Activated CD4-positive, alpha-beta T cell treated with anti-CD3 and anti-CD28 coated beads for 24 hours (primary cell): Measurements from ENCODE around the gene PLEKHH1.

Experiments used
- DNase-seq, 2 donors: peaks; one replicate each; pipeline ENCODE4 v3.0.0-alpha.2; 2020; ENCODE audit warnings: low read depth in 2 of 2

Gene PLEKHH1

DNA sequence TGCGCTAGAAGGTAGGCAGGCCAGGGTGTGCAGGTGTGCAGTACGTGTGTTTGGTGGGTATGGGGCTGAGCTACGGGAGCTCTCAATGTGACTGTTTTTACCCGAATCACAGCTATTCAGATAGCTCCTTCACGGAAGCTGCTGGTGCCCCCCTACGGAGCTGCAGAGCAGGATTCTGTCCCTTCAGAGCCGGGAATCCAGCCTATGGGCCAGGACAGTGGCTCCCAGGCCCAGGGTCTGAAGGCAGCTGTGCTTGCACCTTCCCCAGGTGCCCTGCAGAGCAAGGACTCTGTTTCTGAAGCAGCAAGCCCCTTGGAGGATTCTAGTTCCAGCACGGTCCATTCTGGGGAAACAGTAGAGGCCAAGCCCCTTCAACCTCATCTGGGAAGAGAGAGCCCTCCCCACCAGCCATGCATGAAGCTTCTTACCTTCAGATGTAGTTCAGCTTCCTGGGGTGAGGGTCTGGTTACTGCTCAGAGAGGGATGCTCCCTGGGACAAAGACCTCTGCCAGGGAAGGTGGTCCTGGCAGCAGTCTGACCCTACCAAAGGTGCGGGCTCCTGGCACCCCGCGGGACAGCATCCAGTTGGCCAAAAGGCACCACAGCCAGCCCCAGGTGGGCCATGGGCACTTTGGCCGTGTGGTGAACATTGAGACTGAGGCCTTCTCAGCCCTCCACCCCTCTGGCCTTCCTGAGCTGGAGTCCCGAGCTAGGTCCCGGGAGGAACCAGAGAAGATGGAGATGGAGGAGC, 29.1 kb downstream of the PLEKHH1 start:
- no peak for DNase-seq

DNA sequence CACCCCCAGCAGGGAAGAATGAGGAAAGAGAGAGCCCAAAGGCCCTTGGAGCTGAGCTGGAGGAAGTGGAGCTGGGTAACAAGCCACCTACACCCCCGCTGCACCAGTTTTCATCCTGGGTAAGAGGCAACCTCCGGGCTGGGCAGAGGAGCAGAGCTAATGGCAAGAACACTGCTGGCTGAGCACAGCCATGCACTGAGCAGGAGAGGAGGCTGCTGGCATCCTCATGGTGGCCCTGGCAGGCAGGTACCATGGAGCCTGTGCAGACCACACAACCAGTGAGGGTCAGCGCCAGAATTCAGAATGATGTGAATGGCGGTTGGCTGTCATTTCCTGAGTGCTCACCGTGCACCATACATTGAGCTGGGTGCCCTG, 29.7 kb downstream of the PLEKHH1 start:
- DNase-seq: no peak

DNA sequence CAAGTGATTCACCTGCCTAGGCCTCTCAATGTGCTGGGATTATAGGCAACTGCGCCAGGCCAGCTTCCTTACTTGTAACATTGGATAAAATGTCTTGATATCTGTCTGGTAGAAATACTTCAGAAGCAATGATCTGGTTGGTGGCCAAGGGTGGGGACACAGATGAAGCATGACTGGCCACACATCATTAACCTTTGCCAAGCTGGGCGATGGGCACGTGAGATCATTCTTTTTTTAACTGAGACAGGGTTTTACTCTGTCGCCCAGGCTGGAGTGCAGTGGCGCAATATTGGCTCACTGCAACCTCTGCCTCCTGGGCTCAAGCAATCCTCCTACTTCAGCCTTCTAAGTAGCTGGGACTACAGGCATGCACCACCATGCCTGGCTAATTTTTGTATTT, 31.1 kb downstream of the PLEKHH1 start:
- DNase-seq: no peak

DNA sequence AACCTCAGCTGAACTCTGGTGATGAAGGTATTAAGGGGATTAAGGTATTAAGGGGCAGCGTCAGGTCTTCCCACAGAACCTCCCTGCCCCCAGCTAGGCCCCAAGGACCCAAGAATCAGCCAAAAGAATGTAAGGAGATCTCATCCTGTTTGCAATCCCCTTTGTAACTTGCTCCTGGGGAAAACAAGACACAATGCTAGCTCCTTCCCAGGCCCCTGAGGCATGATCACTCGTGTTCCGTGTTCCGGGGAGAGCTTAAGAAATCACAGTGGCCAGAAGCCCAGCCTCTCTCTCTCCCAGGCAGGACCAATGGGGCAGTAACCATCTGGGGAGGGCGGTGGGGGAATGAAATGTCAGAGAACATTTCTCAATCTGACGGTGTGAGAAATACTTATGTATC, 33.8 kb downstream of the PLEKHH1 start:
- no peak for DNase-seq

DNA sequence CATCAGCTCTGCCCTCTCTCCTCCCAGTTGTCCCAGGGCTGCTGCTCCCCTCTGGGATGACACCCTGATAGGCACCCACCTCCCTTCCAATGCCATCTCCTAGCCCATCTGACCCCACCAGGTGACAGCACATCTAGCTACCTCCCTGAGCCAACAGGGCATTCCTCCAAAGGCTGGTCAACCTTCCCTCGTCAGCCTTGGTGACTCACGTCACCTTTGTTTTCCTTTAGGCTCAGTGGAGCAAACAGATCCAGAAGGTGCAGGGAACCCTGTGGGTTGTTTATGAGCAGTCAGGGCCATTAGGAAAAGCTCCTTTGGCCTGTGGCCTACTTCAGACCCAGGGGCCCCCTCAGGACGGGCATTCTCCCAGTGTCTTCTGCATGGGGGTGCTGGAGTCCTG, 34.6 kb downstream of the PLEKHH1 start:
- no peak for DNase-seq

DNA sequence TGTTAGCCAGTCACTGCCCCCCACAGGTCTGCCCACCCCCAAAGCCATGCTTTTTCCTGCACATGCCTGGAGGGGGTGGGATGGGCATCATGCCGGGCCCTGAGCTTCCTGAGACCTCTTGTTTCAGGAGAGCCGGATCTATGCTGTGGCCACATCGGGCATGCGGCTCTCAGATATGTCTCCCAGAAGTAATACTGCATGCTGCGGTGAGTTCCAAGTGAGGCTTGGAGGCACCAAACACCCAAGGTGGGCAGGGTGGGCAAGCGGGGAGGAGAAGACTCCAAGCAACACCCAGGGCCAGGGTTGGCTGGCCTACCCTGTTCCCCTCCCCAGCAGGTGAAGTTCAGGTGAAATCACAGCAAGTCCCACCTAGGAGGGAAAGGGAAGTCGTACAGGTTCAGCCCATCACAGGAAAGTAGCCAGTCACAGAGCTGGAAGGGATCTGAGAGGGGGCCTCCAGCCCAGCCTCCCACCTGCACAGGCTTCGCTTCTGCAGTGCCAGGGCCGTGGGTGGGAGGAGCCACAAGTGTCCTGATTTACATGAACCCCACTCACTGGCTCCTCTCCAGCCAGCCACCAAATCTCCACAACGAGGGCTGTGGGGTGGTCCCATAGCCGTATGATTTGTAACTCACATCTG, 36.0 kb downstream of the PLEKHH1 start:
- DNase-seq: no peak

DNA sequence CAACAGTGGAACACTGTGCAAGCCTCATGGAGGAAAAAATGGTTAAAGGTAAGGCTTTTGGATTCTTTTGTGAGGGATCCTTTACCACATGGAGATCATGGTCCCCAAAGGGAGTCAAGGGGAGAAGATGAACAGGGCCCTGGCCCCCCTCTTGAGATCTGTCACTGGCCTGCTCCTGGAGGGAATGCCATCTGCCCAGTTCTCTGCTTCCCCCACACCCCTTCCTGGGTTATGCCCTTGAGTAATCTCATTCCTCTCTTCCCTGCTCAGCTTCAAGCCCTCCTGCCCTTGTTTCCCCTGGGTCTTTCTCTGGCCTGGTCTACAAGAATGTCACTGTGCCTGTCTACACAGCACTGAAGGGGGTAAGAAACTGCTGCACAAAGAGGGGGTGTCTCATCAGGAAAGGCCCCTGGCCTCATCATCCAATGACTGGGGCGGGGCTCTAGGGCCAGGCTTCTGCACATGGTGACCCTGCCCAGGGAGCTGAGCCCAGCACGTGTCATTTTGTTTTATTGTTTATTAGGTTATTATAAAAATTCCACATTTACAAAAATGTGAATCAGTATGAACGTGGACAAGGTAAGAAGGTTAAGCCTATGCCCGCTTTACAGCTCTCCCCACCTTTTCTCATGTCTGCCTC, 36.7 kb downstream of the PLEKHH1 start:
- DNase-seq: no peak

DNA sequence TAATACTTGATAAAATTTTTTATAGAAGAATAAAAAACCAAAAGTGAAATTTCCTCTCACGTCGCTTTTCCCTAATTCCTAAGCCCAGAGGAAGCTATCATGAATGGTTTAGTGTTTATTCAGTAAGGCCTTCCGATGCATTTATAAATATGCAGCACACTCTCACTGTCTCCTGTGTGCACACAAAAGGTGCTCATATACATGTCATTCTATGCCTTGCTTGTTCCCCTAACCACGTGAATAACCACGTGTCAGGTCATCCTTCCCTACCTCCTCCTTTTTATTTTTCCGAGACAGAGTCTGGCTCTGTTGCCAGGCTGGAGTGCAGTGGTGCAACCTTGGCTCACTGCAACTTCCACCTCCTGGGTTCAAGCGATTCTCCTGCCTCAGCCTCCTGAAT, 37.4 kb downstream of the PLEKHH1 start:
- no peak for DNase-seq

DNA sequence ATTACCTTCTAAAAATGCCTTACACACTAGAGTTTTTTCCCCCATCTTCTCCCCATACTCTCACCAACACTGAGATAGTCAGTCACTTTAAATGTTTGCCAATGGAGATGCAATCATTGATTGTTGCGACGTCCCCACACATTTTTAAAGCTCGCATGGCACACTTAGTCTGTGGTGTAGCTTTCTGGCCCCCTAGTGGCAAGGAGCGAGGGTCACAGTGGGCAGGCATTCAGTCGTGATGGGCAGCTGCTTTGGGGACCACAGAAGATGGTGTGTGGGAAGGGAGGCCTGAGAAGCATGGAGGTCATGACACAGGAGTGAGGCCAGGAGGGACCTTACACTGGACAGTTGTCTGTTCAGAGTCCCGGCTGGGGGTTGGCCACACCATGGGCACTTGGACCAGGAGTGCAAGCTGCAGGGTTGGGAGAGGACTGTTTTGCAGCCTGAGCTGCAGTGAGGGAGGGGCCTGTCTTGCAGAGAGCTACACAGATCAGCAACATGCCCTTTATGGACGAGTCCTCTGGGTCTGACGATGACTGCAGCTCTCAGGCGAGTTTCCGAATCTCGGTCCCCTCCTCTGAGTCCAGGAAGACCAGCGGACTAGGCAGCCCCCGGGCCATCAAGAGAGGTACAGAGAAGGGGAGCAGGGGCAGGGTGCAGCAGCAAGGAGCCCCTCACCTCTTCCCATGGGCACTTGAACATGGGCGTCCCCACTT, 38.3 kb downstream of the PLEKHH1 start:
- DNase-seq: peak; percentile 44 to 56

DNA sequence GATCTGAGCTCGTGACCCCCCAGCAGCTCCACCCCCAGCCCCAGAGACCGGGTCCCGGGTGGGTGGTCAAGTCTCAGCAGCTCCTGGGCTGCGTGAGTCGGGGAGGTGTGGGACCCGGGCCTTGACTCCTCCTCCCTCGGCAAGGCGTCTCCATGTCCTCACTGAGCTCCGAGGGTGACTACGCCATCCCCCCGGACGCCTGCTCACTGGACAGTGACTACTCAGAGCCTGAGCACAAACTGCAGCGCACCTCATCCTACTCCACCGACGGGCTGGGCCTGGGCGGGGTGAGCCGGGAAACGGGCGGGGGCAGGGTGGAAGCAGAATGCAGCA, 38.9 kb downstream of the PLEKHH1 start:
- no peak for DNase-seq

DNA sequence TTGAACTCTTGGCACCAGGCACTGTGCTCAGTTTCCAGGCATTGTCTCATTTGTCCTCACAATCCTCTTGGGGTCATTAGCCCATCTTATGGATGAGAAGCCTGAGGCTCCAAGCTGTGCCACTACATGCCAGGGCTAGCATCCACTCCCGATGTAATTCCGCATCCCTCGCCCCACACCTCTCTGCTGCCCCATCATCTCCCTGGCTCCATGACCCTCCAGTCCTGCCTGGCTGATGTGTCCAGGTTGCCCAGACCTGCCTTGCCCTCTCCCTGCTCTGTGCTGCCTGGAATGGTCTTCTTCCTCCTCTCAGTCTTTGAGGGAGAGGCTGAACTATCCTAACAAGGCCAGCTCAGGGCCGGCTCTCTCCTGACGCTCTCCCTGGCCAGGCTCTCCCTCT, 39.5 kb downstream of the PLEKHH1 start:
- DNase-seq: no peak

DNA sequence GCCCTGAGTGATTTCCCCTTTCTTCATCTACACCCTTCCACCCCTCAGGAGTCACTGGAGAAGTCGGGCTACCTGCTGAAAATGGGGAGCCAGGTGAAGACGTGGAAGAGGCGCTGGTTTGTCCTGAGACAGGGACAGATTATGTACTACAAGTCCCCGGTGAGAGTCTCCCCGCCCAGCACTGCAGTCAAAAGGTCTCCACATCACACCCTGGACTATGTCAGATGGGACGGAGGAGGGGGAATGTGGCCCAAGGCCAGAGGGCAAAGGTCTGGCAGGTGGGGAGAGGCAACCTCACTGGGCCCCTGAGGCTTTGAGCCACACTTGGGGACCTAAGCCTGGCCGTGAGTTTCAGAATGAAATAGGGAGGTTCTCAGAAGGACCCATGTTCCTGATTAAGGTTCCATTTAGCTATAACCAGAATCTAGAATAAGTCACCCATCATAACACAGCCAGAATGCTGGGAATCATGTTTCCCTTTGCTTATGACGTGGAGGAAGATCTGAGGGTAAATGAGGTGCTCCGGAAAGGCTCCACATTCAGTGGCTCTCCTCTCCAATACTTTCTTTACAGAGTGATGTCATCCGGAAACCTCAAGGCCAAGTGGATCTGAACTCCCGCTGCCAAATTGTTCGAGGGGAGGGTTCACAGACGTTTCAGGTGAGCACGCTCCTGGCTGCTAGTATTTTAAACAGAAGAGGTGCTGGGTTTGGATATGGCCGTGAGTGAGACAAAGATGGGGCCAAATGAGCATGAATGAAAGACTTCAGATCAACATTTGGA, 40.3 kb downstream of the PLEKHH1 start:
- DNase-seq: no peak

DNA sequence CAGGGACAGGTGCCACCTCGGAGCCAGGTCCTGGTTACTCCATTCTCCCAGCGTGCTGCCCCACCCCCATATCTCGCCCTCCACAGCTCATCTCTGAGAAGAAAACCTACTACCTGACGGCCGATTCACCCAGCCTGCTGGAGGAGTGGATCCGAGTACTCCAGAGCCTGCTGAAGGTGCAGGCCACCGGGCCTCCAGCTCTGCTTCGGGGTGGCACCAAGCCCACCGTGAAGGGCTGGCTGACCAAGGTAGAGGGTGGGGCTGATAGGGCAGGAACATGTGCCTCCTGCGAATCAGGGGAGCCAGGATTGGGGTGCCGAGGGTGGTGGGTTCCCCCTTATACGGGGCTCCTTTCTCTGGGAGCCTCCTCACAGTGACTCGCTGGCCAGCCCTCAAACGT, 41.1 kb downstream of the PLEKHH1 start:
- DNase-seq: no peak

DNA sequence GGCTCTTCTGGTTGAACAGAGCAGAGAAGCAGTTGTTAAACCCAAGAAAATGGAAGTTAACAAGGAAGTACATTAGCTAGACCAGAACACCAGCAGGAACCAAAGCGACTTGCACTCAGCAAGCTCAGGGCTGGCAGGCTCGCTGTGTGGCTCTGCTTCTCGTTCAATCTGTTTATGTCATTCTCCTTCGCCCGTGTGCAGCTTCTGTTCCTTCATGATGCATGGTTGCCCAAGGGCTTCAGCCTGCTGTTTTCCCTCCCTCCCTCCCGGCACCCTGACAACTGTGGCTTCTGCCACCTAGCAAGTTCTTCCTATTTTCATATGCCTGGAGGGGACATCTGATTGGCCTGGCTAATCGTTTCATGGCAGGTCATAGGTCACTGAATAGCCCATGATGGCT, 41.7 kb downstream of the PLEKHH1 start:
- no peak for DNase-seq

DNA sequence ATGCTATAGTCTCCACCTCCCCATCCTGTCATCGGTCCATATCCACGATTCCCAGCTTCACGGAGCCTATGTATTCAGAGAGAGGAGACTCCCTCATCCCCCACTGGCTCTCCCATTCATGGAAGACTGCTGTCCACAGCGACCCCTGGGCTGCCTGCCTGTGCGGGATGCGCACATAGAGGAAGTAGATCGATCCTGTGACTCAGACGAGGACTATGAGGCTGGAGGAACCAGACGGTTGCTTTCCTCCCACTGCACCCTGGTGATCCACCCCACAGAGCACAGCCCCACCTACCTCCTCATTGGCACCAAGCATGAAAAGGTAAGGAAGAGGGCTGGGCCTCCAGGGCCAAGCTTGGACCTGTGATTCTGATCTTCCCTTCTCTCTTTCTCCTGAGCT, 42.6 kb downstream of the PLEKHH1 start:
- DNase-seq: no peak

DNA sequence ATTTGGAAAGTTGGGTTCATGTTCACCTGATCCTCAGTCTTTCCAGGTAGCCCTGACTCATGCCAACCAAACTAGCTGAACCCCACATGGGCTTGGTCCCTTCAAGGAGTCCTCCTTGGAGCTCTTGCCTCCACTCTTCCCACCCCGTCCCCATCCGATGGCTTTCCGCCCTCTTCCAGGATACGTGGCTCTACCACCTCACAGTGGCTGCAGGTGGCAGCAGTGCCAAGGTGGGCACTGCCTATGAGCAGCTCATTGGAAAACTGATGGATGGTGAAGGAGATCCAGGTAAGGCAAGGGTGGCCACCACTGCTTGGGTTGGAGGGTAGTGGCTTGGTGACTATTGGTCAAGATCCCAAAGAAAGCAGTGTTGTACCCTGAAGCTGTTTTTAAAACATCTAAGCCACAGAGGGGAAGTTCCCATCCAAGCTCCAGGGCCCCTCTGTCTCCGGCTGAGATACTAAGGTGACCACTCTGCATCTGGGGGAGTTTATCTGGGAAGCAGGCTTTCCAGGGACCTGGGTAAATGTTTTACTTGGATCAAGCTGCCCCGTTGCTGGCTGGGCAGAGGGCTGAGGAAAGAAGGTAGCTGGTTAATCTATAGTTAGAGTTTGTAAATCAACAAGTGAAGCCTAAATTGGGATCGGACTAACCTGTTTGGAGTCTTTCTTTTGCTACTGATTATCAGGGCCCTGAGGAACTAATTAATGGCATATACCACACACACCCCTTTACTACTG, 43.3 kb downstream of the PLEKHH1 start:
- DNase-seq: no peak

DNA sequence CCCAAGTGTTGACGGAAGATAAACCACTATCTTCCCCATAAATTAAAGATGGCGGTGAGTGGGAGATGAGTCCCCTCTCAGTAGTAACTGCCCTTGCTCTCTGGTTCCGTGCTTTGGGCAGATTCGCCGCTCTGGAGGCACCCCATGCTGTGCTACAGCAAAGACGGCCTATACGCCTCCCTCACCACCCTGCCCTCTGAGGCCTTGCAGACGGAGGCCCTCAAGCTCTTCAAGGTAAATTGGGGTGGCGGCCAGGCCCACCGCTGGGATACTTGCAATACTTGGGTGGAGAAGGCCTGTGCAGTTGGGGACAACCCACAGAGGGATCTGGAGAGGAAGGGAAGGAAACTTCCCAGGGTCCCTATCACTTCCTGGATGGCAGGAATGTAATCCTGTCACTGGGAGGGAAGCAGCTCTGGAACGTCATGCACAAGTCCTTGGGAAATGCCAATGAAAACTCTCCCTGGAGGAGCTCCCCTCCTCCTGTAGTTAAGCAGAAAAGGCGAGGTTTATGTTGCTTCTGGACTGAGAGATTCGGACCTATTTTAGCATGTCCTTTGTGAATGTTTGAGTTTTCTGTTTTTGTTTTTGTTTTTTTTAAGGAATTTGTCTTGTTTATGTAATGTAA, 44.2 kb downstream of the PLEKHH1 start:
- no peak for DNase-seq

DNA sequence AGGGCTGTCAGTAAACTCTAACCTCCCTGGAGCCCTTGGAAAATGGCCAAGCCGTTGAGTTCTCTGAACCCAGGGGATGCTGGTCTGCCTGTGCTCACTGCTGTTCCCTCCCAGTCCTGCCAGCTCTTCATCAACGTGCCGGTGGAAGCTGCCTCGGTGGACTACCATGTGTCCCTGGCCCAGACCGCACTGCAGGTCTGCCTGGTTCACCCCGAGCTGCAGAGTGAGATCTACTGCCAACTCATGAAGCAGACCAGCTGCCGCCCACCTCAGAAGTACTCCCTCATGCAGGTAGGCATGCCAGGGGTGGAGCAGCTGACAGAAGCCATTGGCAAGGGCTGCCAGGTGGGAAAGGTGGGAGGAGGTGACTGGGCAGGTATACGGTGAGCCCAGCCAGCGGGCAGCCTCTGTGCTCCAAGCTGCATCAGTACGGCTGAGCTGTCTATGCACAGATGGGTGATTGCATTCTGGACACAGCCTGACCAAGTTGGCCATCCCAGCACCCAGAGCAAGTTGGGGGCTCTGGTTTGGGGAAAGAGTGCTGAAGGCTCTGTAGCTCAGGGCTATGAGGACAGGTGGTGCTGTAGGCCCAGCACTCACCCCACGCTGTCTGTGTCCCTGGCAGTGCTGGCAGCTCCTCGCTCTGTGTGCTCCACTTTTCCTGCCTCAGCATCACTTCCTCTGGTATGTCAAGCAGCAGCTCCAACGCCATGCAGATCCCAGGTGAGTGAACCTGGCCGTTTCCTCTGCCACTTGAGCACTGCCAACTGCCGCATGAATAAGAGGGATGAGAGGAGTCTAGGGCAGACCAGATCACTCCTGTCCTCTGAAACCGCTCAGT, 45.0 kb downstream of the PLEKHH1 start:
- no peak for DNase-seq

DNA sequence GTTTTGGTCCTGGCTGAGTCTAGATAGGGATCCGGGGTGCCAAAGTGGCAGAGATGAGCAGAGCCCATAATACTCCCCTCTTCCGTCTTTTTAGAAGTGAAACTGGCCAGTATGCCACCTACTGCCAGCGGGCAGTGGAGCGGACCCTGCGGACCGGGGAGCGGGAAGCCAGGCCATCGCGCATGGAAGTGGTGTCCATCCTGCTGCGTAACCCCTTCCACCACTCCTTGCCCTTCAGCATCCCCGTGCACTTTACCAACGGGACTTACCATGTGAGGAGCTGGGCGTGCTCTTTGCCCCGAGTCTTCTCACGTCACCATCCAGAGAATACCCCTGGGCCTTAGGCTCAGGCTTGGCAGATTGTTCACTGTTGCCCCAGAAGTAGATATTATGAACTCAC, 46.0 kb downstream of the PLEKHH1 start:
- no peak for DNase-seq

DNA sequence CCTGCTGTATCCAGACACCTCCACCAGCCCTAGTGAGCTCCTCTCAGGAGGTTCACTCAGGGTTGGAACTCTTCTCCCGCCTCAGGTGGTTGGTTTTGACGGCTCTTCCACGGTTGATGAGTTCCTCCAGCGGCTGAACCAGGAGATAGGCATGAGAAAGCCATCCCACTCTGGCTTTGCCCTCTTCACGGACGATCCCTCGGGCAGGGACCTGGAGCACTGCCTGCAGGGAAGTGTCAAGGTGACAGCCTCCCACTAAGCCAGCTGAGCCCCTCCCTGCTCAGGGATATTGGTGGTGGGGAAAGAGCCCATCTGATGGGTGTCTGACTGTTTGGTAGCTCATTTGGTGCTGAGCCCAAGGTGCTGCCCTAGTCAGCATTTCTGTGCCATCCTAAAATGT, 46.5 kb downstream of the PLEKHH1 start:
- DNase-seq: no peak
